Lower leg skin (tissue), 4 donors: ENCODE data around the gene HBG1. TPM values are rescaled to one million over a fixed set of nuclear protein-coding genes. Genes with fewer than 3 reads are reported as not detected.

ENCODE experiments used
- DNase-seq, 2 donors: peaks; one replicate each; pipeline ENCODE4 v3.0.0-alpha.2; 2019; ENCODE audit warnings: low spot score in 2 of 2
- H3K4me3 ChIP-seq: fragments of 200-600 bp; sonication (generic); 2 replicates; pipeline ENCODE4 v1.5.1; 2017; ENCODE audit warnings: mild to moderate bottlenecking, low read depth; ENCODE audit not compliant: poor library complexity, severe bottlenecking
- CTCF ChIP-seq, 3 donors: fragments of 450-650 bp; IDR thresholded peaks; one replicate each; pipeline ENCODE4 v1.5.1; 2016; ENCODE audit warnings: antibody characterized with exemption in 3 of 3, mild to moderate bottlenecking in 3 of 3, moderate library complexity in 2 of 3
- POLR2A ChIP-seq, 2 donors: fragments of 450-650 bp; IDR thresholded peaks; one replicate each; pipeline ENCODE4 v1.6.1; 2016 to 2017; ENCODE audit warnings: antibody characterized with exemption in 2 of 2, mild to moderate bottlenecking in 1 of 2, moderate library complexity in 1 of 2
- WGBS, 2 donors: methylation state at CpG; one replicate each; pipeline ENCODE4 v1.1.5; 2018; 5-methylcytosine and 5-hydroxymethylcytosine counted together
- intact Hi-C: fragments of 100-400 bp; cut with DNase I; formaldehyde crosslinking; loops from one replicate; pipeline ENCODE4 v1.15.0; 2023; ENCODE audit warnings: low total_unique reads
- total RNA-seq, 4 donors: library from RNA; depleted of rRNA; stranded (reverse); fragments of >200 nt; gene quantifications; one replicate each; pipeline ENCODE4 v1.1.0, GENCODE V29; 2016

HBG1 gene
- total RNA-seq, 4 donors from 2014 or later = not detected

GRCh38 chr11:5290106-5290505 is 40.4 kb upstream of the HBG1 start:
- DNase-seq = no peak
- 91 to 92% methylated on average over 1 of the region's 1 CpG for WGBS, 2 donors
- intact Hi-C loops = no loop called here
- TF ChIP-seq CTCF (IDR thresholded peaks at IDR 0.05) = no peak
- no peak for TF ChIP-seq POLR2A (IDR thresholded peaks at IDR 0.05)
- H3K4me3 ChIP-seq = no peak overlapping the region

GRCh38 chr11:5289696-5290095 is 40.0 kb upstream of the HBG1 start:
- no peak for DNase-seq
- H3K4me3 ChIP-seq = no peak overlapping the region
- TF ChIP-seq CTCF (IDR thresholded peaks at IDR 0.05) (no peak), POLR2A (IDR thresholded peaks at IDR 0.05) (no peak)
- intact Hi-C loops = loop anchor here (1.0 kb wide), 1 partner anchor 20 kb away; no protein-coding TSS in a partner anchor

- intact Hi-C loops = loop anchor here (1.0 kb wide), 1 partner anchor 20 kb away; no protein-coding TSS in a partner anchor
- 78 to 84% methylated on average over 6 of the region's 6 CpGs for WGBS, 2 donors
- no peak for TF ChIP-seq CTCF (IDR thresholded peaks at IDR 0.05)
- no peak overlapping the region for H3K4me3 ChIP-seq
- no peak for DNase-seq
These were observed 39.4 kb upstream of the HBG1 start for GRCh38 chr11:5288906-5289550.

- DNase-seq = no peak
- TF ChIP-seq POLR2A (IDR thresholded peaks at IDR 0.05) (no peak), CTCF (IDR thresholded peaks at IDR 0.05) (no peak)
- 77 to 79% methylated on average over 7 of the region's 7 CpGs for WGBS, 2 donors
- no peak overlapping the region for H3K4me3 ChIP-seq
- intact Hi-C loops = no loop called here
These were observed 38.6 kb upstream of the HBG1 start for GRCh38 chr11:5288108-5288905.

GRCh38 chr11:5286901-5287300 is 37.2 kb upstream of the HBG1 start:
- no peak overlapping the region for H3K4me3 ChIP-seq
- TF ChIP-seq CTCF (IDR thresholded peaks at IDR 0.05) (no peak), POLR2A (IDR thresholded peaks at IDR 0.05) (no peak)
- intact Hi-C loops = no loop called here
- WGBS, 2 donors = 74 to 82% methylated on average over 3 of the region's 3 CpGs
- no peak for DNase-seq
